HS-5 (cell line): Measurements from ENCODE around the gene TNS2.
"Not testable (repeated sequence)": the region's sequence is repeated elsewhere in the genome, so short reads cannot be mapped to it uniquely, and the experiment has no call there.

Experiments
- DNase-seq: peaks from one replicate; pipeline ENCODE4 v3.0.0-alpha.2; 2012; ENCODE audit warnings: low read depth

Gene TNS2

GRCh38 chr12:53049571-53050318 lies at the start of gene TNS2:
Gene TNS2, plus strand, starts transcription at chr12:53050065. Its CDS starts 121 bp downstream, at chr12:53050186.
- no peak for DNase-seq

- DNase-seq = peak; percentile 41
These were observed 45.7 kb upstream of the TNS2 start for GRCh38 chr12:53004178-53004577.

GRCh38 chr12:53004582-53004981 lies 45.3 kb upstream of the TNS2 start:
- no peak for DNase-seq

GRCh38 chr12:53005215-53005985 lies 44.5 kb upstream of the TNS2 start:
- DNase-seq = no peak

- peak; percentile 95 for DNase-seq
These were observed 43.7 kb upstream of the TNS2 start, which contains the start of gene EIF4B for GRCh38 chr12:53005986-53006809. Gene EIF4B, plus strand, starts transcription at chr12:53006456. Its CDS starts 28 bp downstream, at chr12:53006484.

GRCh38 chr12:53006810-53007309 lies 43.0 kb upstream of the TNS2 start:
- DNase-seq = peak; percentile 32

GRCh38 chr12:53007343-53007742 lies 42.5 kb upstream of the TNS2 start:
- no peak for DNase-seq

- not testable (repeated sequence) for DNase-seq
These were observed 41.1 kb upstream of the TNS2 start for GRCh38 chr12:53008760-53009159.

- DNase-seq = no peak
These were observed 38.9 kb upstream of the TNS2 start for GRCh38 chr12:53010955-53011354.

- no peak for DNase-seq
These were observed 38.0 kb upstream of the TNS2 start for GRCh38 chr12:53011889-53012288.

GRCh38 chr12:53012928-53013327 lies 36.9 kb upstream of the TNS2 start:
- no peak for DNase-seq

- DNase-seq = no peak
These were observed 35.2 kb upstream of the TNS2 start for GRCh38 chr12:53014709-53015108.

GRCh38 chr12:53025250-53025649 lies 24.6 kb upstream of the TNS2 start:
- no peak for DNase-seq

- DNase-seq = not testable (repeated sequence)
These were observed 22.9 kb upstream of the TNS2 start for GRCh38 chr12:53027014-53027413.

GRCh38 chr12:53031616-53032015 lies 18.2 kb upstream of the TNS2 start:
- no peak for DNase-seq

GRCh38 chr12:53033832-53034231 lies 16.0 kb upstream of the TNS2 start:
- not testable (repeated sequence) for DNase-seq

GRCh38 chr12:53034459-53034858 lies 15.4 kb upstream of the TNS2 start:
- DNase-seq = no peak

- DNase-seq = no peak
These were observed 13.1 kb upstream of the TNS2 start for GRCh38 chr12:53036802-53037201.

- no peak for DNase-seq
These were observed 10.0 kb upstream of the TNS2 start for GRCh38 chr12:53039851-53040250.

GRCh38 chr12:53042607-53043454 lies 7.0 kb upstream of the TNS2 start:
- DNase-seq = no peak

- DNase-seq = no peak
These were observed 5.7 kb upstream of the TNS2 start for GRCh38 chr12:53044052-53044581.
